Activated gamma-delta T cell (primary cell): ENCODE measurements around the gene SLC25A39.

ENCODE experiments used
- DNase-seq: peaks from one replicate; lab custom pipeline; 2025; lab: John Stamatoyannopoulos, UW

SLC25A39 gene

DNA sequence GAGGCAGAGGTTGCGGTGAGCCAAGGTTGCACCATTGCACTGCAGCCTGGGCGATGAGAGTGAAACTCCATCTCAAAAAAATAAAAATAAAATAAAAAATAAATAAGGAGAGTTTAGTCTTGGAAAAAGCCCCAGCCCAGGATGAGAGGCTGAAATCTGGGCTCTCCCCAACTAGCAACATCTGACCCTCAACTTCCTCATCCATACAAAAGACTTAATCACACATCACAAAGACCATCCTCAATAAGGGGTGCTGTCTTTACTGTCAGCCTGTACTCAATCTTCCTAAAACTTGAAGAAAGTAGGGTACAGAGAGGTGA lies 45.3 kb downstream of the SLC25A39 start:
- no peak for DNase-seq

GRCh38 chr17:44277976-44278375 lies 46.6 kb downstream of the SLC25A39 start:
- DNase-seq = no peak

GRCh38 chr17:44273607-44274006 lies 51.0 kb downstream of the SLC25A39 start:
- no peak for DNase-seq

- no peak for DNase-seq
Observed at GRCh38 chr17:44272954-44273353, 51.7 kb downstream of the SLC25A39 start.

GRCh38 chr17:44272321-44272951 lies 52.2 kb downstream of the SLC25A39 start:
- DNase-seq = no peak
